Stimulated activated CD4-positive, alpha-beta T cell treated with anti-CD3 and anti-CD28 coated beads, Interleukin-2, amount 100 ng/mL, for 24 hours (primary cell): ENCODE results near the gene TTC22.

ENCODE experiments used
- DNase-seq, 2 donors: peaks; one replicate each; pipeline ENCODE4 v3.0.0-alpha.2; 2020

The TTC22 gene

GRCh38 chr1:54833121-54833520, 32.0 kb upstream of the TTC22 start:
- DNase-seq: no peak

DNA sequence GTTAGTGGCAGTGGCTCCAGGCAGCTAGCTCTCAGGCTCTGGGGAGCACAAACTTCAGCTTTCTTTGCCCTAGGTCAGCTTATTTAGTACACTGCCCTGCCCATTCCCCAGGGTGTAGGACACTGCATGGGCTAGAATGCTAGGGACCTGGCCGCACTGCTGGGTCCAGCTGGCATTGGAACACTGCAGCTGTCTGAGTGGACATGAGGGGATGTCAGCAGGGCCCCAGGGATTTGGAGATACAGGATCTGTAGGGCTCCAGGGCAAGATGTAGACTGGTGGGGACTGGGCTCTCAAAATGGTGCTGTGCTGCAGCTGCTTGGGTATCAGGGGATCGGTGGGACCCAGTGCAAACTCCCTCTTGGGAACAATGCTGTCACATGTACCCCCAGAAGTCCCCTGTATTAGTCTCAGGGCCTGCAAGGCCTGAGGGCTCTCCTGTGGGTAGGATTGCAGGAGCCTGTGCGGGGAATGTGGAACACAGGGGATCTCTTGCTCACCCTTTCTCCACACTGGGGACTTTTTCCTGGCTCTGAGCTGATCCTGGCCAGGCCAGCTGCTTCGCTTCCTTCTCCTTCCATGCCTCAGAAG, 25.2 kb upstream of the TTC22 start:
- DNase-seq: no peak

DNA sequence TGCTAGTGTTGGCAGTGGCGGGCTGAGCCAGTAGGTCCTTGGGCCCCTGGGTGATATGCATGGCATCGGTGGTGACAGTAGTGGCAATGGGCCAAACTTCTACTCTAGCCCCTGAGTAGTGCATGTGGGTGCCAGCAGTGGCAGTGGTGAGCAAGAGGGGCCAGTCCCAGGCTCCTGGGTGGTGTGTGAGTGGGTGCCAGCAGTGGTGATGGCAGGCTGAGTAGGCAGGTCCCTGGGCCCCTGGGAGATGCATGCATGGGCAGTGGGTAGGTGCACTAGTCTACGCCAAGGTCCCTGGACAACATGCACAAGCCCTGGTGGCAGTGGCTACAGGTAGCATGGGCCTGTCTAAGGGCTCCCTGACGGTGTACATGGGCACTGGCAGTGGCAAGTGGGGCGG, 24.6 kb upstream of the TTC22 start:
- no peak for DNase-seq

DNA sequence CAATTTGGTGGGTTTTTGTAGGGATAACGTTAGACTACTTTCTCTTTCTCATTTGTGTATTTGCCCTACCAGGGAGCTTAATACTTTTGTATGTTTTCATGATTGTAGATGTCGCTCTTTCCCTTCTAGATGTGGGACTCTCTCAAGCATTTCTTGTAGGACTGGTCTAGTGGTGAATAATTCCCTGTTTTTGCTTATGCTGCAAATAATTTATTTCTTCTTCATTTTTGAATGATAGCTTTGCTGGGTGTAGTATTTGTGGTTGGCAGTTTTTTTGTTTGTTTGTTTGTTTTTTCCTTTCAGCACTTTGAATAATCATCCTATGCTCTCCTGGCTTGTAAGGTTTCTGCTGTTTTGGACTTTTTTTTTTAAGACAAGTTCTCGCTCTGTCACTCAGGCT, 22.5 kb upstream of the TTC22 start:
- no peak for DNase-seq

GRCh38 chr1:54819733-54820132, 18.6 kb upstream of the TTC22 start:
- DNase-seq: no peak

GRCh38 chr1:54819195-54819536, 18.0 kb upstream of the TTC22 start:
- DNase-seq: no peak

- no peak for DNase-seq
Measured at GRCh38 chr1:54818461-54819194, 17.5 kb upstream of the TTC22 start.

- no peak for DNase-seq
Measured at GRCh38 chr1:54816951-54817350, 15.8 kb upstream of the TTC22 start.

GRCh38 chr1:54816130-54816529, 15.0 kb upstream of the TTC22 start:
- DNase-seq: no peak

DNA sequence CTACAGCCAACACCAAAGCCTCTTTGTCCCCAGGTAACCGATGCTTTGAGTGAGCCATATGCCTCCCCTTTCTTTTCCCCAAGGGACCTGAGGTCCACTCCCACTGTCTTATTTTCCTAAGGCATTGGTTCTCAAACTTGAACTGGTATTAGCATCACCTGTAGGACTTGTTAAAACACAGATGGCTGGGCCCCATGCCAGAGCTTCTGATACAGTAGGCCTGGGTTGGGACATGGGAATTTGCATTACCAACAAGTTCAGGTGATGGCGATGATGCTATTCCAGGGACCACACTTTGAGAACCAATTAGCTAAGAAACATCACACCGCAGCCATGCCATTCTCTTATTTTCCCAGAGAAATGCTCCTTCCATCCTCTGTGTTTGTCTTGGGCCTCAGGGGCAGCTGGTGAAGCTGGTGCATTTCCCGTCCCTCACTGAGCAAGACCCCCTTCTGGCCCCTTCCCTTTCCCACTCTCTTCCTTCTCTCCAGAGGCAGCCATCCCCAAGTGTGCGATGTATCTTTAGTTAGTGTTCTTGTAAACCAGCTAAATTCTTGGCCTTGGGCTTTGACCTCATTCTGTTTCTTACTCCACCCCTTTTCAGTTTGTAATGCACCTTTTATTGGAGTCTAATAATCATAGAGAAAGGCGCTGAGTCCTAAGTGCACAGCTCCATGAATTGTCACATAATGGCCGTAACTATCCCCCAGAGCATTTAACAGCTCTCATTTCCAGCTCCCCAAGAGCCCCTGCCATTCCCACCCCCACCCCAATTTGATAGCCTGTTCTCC, 14.2 kb upstream of the TTC22 start:
- no peak for DNase-seq

- DNase-seq: no peak
Measured at GRCh38 chr1:54814571-54814970, 13.4 kb upstream of the TTC22 start.

- no peak for DNase-seq
Measured at GRCh38 chr1:54814126-54814498, 13.0 kb upstream of the TTC22 start.

- DNase-seq: no peak
Measured at GRCh38 chr1:54813485-54814125, 12.5 kb upstream of the TTC22 start.

GRCh38 chr1:54812801-54813484, 11.8 kb upstream of the TTC22 start:
- DNase-seq: no peak

GRCh38 chr1:54811739-54812655, 10.9 kb upstream of the TTC22 start:
- DNase-seq: peak in 1 of 2 donors; percentile 12

DNA sequence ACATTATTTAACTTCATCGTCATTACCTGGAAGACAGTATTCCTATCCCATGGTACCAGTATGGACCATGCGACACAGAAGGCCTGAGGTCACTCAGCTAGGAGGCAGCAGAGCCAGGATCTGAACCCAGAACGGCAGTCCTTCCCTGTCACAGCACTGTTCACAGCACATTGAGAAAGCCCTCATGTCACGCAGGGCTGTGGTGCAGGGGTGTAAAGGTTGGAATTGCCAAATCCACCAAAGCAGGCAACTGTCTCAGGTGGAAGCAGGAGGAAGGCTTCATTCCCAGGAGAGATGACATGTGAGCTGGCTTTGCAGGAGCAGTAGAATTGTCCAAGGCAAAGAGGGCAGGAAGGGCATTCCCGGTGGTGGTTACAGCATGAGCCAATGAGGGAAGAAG, 9.9 kb upstream of the TTC22 start:
- DNase-seq: peak in 1 of 2 donors; percentile 4

DNA sequence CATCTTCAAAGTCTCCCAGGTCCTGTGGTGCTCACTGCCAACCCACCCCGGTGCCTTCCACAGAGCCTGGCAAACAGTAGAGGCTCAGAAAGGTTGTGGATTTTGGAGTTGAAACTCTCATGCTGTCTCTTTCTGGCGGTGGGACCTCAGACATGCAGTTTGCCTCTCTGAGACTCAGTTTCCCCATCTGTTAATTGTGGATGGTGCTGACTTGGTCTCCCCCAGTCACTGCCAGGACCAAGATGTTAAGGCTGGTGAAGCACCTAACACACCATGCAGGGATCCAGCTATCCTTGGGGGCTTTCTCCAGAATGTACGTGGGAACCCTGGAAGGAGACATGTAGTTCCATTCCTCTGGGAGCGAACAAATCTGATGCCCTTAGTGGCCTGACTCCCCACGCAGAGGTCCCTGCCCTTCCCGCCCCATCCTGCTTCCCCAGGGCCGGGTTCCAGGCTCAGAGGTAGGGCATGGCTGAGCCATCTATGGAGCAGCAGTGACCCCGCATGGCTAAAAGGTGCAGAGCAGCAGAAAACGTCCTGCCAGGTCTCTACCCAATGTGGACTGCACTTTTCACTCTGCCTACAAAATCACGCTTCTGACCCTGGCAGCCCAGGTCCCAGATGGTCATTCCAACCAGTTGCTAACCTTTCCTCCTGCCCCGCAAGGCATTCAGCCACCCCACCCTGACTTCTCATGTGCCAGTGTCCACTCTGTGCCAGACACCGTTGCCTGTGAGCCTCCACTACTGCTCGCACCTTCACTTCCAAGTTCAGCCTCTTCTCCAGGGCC, 9.2 kb upstream of the TTC22 start:
- DNase-seq: peak; percentile 77 to 79

DNA sequence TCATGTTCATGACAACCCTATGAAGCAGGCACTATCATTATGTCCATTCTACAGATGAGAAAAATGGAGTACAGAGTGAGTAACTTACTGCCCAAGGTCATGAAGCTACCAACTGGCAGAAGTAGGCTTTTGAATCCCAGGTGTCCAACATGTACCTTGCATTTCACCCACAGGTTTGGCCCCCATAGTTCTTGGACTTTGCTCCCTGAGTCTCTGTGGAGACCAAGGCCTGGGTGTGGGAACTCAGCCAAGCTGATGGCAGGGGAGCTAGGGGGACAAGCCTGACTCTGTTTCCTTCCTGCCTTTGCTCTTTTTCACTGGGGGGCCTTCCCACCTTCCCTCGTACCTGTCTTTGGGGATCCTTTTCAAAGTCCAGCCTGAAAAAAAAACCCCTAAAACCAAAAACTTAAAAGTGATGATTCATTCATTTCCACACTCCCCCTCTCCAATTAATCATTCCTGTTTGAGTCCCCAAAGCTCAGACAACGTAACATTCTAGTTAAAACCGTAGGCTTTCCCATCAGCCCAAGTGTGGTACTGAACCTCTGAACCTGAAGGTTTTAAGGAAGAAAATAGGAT, 8.5 kb upstream of the TTC22 start:
- DNase-seq: peak in 1 of 2 donors; percentile 4

DNA sequence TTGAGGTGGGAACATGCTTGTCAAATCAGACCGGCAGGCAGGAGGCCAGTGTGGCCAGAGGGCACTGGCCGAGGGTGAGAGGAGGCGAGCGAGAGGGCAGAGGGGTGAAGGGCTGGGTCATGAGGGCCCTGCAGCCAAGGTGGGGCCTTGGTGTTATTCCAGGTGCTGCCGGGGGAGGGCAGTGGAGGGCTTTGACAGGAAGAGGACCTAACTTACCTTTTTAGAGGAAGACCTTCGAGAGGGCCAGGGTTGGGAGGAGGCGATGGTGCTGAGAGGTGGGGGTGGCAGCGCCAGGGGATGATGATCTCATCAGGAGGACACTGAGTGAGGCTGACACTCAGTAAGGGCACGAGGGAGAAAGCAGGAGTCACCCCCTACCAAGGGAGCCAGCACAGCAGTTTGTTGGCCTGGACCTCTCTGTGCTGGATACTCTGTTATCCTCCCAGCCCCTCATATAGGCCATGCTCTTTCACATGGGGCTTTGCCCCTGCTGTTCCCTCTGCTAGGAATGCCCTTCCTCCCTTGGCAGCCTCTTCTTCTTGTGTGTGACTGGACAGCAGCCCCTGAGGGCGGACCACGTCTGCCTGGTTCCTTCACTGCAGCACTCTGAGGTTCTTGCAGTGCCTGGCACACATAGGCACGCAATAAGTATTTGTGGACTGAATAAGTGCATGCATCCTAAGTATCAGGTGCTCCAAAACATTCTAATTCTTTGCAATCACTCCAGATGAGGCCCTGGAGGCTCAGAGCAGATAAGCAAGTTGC, 7.5 kb upstream of the TTC22 start:
- no peak for DNase-seq

DNA sequence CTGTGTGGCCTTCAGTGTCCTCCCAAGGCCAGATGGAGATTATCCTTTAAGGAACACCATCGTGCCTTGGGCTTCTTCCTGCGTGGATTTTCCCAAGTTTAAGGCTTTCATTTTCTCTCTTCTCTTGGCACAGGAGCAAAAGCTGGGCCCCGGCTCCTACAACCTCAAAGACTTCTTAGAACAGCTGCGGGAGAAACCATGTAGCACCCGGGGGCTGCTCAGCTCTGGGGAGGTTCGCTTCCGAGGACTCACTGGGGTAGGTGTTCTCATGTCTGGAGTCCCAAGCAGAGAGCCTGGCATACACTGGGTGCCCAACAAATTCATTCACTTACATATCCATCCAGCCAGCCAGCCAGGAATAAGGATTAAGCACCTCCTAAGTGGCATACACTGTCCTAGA, 6.6 kb upstream of the TTC22 start:
- DNase-seq: peak in 1 of 2 donors; percentile 12
